Ammon's horn (tissue), 1 donor: ENCODE data around the gene ANKRD52.
"Not testable (repeated sequence)": the region's sequence is repeated elsewhere in the genome, so short reads cannot be mapped to it uniquely, and the experiment has no call there.

Source experiments
- DNase-seq: peaks from one replicate; pipeline ENCODE4 v3.0.0-alpha.2; 2016; ENCODE audit warnings: low spot score

ANKRD52 gene

GRCh38 chr12:56272468-56272867, 14.3 kb upstream of the ANKRD52 start:
- not testable (repeated sequence) for DNase-seq

- DNase-seq = no peak
Measured at GRCh38 chr12:56271031-56271430, 12.8 kb upstream of the ANKRD52 start.

- no peak for DNase-seq
Measured at GRCh38 chr12:56267443-56268071, 9.4 kb upstream of the ANKRD52 start.

- peak; percentile 95 for DNase-seq
Measured at GRCh38 chr12:56266693-56267442, 8.7 kb upstream of the ANKRD52 start, which contains the start of gene COQ10A. Gene COQ10A (plus strand): TSS chr12:56266942. CDS start chr12:56267119, 177 bp downstream.

- not testable (repeated sequence) for DNase-seq
Measured at GRCh38 chr12:56266068-56266692, 8.0 kb upstream of the ANKRD52 start.

- not testable (repeated sequence) for DNase-seq
Measured at GRCh38 chr12:56262955-56263354, 4.8 kb upstream of the ANKRD52 start.

- no peak for DNase-seq
Measured at GRCh38 chr12:56261503-56262232, 3.5 kb upstream of the ANKRD52 start.

GRCh38 chr12:56260921-56261320, 2.7 kb upstream of the ANKRD52 start:
- no peak for DNase-seq

GRCh38 chr12:56260380-56260779, 2.2 kb upstream of the ANKRD52 start:
- no peak for DNase-seq

- DNase-seq = no peak
Measured at GRCh38 chr12:56258820-56259183, 618 bp upstream of the ANKRD52 start.

GRCh38 chr12:56257491-56258067, 605 bp downstream of the ANKRD52 start:
- DNase-seq = no peak

GRCh38 chr12:56257071-56257470, 1.1 kb downstream of the ANKRD52 start:
- no peak for DNase-seq

- DNase-seq = no peak
Measured at GRCh38 chr12:56256326-56256960, 1.7 kb downstream of the ANKRD52 start.

- DNase-seq = no peak
Measured at GRCh38 chr12:56255671-56256070, 2.5 kb downstream of the ANKRD52 start.

- no peak for DNase-seq
Measured at GRCh38 chr12:56253091-56253490, 5.1 kb downstream of the ANKRD52 start.

GRCh38 chr12:56252649-56253048, 5.5 kb downstream of the ANKRD52 start:
- no peak for DNase-seq

- DNase-seq = no peak
Measured at GRCh38 chr12:56248711-56249110, 9.5 kb downstream of the ANKRD52 start.

GRCh38 chr12:56247923-56248322, 10.3 kb downstream of the ANKRD52 start:
- DNase-seq = no peak

- DNase-seq = no peak
Measured at GRCh38 chr12:56244494-56244893, 13.7 kb downstream of the ANKRD52 start.

- no peak for DNase-seq
Measured at GRCh38 chr12:56243731-56244181, 14.4 kb downstream of the ANKRD52 start.

GRCh38 chr12:56242986-56243385, 15.2 kb downstream of the ANKRD52 start:
- no peak for DNase-seq
